NCI-H748 (cell line): ENCODE data around the gene GMPR.
A peak's percentile ranks its signal among the peaks of the same experiment; 100 is the strongest.
"Not testable (repeated sequence)": the region's sequence is repeated elsewhere in the genome, so short reads cannot be mapped to it uniquely, and the experiment has no call there.

Experiments
- DNase-seq: peaks from one replicate; lab custom pipeline; 2025; ENCODE audit not compliant: unreplicated experiment; lab: John Stamatoyannopoulos, UW

The GMPR gene

GRCh38 chr6:16225062-16225731 is 13.2 kb upstream of the GMPR start:
- not testable (repeated sequence) for DNase-seq

- DNase-seq: not testable (repeated sequence)
These were observed 12.0 kb upstream of the GMPR start for GRCh38 chr6:16226117-16227047.

GRCh38 chr6:16227048-16227562 is 11.3 kb upstream of the GMPR start:
- no peak for DNase-seq

GRCh38 chr6:16227605-16228004 is 10.8 kb upstream of the GMPR start:
- no peak for DNase-seq

- no peak for DNase-seq
These were observed 10.3 kb upstream of the GMPR start for GRCh38 chr6:16228043-16228442.

- DNase-seq: no peak
These were observed 9.4 kb upstream of the GMPR start for GRCh38 chr6:16228709-16229665.

GRCh38 chr6:16229700-16230099 is 8.7 kb upstream of the GMPR start:
- DNase-seq: no peak

GRCh38 chr6:16230953-16231352 is 7.4 kb upstream of the GMPR start:
- DNase-seq: no peak

- DNase-seq: no peak
These were observed 6.3 kb upstream of the GMPR start for GRCh38 chr6:16232086-16232485.

- no peak for DNase-seq
These were observed 2.3 kb upstream of the GMPR start for GRCh38 chr6:16236009-16236501.

GRCh38 chr6:16236631-16237199 is 1.7 kb upstream of the GMPR start:
- no peak for DNase-seq

- DNase-seq: no peak
These were observed 1.1 kb upstream of the GMPR start for GRCh38 chr6:16237242-16237641.

- DNase-seq: peak; percentile 80
These were observed 793 bp downstream of the GMPR start for GRCh38 chr6:16238963-16239797.

GRCh38 chr6:16239798-16240123 is 1.4 kb downstream of the GMPR start:
- DNase-seq: no peak

GRCh38 chr6:16240589-16241320 is 2.4 kb downstream of the GMPR start:
- no peak for DNase-seq

- DNase-seq: no peak
These were observed 2.9 kb downstream of the GMPR start for GRCh38 chr6:16241321-16241689.

- DNase-seq: peak; percentile 50
These were observed 4.7 kb downstream of the GMPR start for GRCh38 chr6:16243055-16243454.

GRCh38 chr6:16243664-16244063 is 5.3 kb downstream of the GMPR start:
- DNase-seq: no peak

- no peak for DNase-seq
These were observed 6.1 kb downstream of the GMPR start for GRCh38 chr6:16244446-16244845.
